Epidermal melanocyte (primary cell): ENCODE results near the gene EDEM1.

Experiments
- DNase-seq: peaks from one replicate; pipeline ENCODE4 v3.0.0; 2011; ENCODE audit warnings: low spot score; ENCODE audit not compliant: insufficient read length

Gene EDEM1

GRCh38 chr3:5198313-5198677, 10.8 kb downstream of the EDEM1 start:
- no peak for DNase-seq

DNA sequence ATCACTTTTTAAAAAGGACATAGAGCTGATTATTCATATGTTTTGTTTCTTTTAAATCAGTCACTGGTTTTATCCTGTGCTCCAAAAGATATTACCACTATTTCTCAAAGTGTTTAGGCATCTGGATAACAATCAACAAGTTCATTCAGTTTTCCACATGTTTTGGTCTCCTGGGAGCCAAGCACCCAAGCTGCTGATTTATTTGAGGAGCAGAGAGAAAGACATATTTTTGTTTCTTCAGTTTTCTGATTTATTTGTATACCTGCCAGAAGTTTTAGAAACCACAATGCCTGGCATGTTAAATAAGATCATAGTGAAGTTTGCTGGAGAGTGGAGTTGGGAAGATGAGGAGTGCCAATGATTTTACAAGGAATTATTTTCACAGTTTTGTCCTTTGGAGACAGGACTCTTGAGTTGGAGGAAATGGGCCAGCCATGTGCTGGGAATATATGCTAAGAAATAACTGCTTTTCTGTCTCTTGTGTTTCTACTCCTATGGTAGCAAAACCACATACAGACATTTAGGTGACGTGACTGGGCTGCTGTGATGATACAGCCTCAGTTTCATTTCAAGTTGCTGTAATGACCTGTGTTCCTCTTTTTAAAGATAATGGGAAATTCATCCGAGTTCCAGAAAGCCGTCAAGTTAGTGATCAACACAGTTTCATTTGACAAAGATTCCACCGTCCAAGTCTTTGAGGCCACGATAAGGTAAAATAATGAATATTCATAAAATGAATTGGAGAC, 11.7 kb downstream of the EDEM1 start:
- no peak for DNase-seq

DNA sequence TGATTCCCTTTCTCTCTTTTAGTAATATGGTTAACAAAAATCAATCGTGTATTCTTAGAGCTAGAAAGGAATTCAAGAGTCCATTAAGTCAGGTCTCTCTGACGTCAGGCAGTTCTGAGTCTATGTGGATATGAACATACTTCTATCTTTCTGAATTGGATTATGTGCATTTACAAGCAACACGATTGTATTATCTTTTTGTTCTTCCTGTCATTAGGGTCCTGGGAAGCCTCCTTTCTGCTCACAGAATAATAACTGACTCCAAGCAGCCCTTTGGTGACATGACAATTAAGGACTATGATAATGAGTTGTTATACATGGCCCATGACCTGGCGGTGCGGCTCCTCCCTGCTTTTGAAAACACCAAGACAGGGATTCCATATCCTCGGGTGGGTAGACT, 14.0 kb downstream of the EDEM1 start:
- no peak for DNase-seq

DNA sequence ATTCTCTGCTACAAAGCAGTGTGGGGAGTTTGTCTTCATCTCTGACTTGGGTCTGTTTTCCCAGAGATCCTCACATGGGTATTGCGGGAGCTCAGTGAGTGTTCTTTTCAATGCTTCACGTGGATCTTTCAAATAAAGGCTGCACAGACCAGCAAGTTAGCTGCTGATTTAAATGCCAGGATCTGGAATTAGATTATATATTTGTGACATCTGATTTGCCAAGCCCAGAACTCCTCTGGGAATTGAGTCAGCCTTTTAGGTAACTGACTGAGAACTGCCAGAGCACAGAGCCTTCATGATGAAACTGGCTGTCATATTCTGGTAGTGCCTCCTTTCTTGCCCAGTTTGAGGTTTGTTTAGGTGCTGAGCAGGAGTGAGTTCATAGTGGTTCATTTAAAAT, 14.7 kb downstream of the EDEM1 start:
- no peak for DNase-seq

- no peak for DNase-seq
These were observed 17.8 kb downstream of the EDEM1 start for GRCh38 chr3:5205165-5205941.

DNA sequence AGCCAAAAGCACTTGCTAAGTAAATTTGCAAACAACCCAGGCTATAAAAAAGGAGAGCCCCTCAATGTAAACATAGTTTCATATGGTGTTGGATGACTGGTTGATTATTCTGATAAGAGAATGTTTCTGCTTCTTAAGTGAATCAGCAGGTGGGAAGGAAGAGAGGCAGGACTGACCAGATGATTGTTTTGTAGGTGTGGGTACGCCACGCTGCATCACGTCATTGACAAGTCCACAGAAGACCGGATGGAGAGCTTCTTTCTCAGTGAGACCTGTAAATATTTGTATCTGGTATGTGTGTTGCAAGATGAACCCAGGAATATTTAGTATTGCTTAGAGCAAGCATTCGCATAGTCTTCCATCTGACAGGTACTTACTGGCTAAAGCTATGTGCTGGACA, 23.4 kb downstream of the EDEM1 start:
- no peak for DNase-seq

DNA sequence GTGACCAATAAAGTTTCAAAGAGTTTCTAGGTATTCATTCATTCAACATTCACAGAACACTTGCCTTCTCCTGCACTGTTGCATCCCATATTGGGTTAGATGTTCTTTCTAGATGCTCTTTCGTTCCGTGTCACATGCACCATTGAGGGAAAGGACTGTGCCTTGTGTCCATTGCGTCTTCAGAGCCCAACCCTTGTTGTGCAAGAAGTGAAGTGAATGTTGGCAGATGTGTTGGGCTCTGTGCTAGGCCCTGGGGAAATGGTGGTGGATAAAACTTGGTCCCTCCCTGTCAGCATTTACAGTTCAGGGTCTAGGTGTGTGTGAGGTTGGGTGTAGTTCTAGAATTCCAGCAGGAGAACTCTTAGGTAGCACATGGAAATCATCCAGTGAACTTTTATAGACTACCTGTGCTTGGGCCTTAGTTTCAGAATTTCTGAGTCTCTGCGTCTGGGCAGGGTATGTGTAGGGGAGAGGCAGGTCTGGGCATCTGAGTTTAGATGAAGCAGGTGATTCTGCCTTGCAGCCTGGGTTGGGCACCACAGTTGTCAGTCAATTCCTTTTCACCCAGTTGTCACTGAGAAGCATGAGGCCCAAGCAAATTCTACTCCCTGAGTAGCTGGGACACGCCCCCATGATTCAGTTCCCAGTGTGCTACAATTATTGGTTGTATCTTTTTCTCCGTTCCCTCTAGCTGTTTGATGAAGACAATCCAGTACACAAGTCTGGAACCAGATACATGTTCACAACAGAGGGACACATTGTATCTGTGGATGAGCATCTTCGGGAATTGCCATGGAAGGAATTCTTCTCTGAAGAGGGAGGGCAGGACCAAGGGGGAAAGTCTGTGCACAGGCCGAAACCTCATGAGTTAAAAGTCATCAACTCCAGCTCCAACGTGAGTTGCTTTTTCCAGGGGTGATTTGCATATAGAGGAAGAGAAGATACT, 25.4 kb downstream of the EDEM1 start:
- peak; percentile 30 for DNase-seq

GRCh38 chr3:5213574-5213966, 26.1 kb downstream of the EDEM1 start:
- DNase-seq, result no peak

- no peak for DNase-seq
These were observed 26.8 kb downstream of the EDEM1 start for GRCh38 chr3:5214352-5214751.

- peak; percentile 55 for DNase-seq
These were observed 30.5 kb downstream of the EDEM1 start for GRCh38 chr3:5217824-5218595.

DNA sequence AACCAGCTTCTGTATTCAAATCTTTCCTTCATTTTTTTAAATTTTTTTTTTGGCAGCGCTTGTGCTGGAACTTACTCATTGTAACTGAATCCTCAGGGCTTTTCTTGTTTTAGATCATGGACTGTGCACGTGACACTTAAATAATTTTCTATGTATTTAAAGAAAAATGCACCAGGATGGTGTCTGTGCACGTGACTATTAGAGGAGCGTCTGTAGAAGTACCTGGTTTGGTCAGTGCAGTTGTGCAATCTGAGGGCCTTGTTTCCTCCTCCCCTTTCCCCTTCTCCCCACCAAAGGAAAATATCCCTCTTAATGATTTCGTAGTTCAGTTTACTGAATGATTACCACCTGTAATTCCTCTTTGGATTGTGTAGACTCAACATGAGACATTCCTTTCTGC, 31.3 kb downstream of the EDEM1 start:
- no peak for DNase-seq

- DNase-seq, result no peak
These were observed 31.7 kb downstream of the EDEM1 start for GRCh38 chr3:5219216-5219615.

DNA sequence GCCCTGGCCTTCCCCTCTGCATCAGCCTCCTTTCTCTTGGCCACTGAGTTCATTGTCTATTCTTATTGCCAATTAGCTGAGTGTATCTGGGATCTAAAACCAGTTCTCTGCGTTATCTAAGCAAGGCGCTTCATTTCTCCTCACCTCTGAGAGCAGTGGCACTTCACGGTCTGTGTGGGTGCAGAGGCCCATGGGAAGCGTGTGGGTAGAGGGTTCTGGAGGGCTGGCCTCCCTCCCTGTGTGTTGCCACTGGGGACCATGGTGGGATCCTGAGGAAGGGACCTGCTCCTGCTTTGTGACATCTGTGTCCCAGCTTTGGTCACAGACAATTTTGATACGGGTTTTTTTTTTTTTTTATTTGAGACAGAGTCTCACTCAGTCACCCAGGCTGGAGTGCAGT, 32.7 kb downstream of the EDEM1 start:
- no peak for DNase-seq

- no peak for DNase-seq
These were observed 33.3 kb downstream of the EDEM1 start for GRCh38 chr3:5220667-5221431.

- no peak for DNase-seq
These were observed 34.2 kb downstream of the EDEM1 start for GRCh38 chr3:5221701-5222100.

DNA sequence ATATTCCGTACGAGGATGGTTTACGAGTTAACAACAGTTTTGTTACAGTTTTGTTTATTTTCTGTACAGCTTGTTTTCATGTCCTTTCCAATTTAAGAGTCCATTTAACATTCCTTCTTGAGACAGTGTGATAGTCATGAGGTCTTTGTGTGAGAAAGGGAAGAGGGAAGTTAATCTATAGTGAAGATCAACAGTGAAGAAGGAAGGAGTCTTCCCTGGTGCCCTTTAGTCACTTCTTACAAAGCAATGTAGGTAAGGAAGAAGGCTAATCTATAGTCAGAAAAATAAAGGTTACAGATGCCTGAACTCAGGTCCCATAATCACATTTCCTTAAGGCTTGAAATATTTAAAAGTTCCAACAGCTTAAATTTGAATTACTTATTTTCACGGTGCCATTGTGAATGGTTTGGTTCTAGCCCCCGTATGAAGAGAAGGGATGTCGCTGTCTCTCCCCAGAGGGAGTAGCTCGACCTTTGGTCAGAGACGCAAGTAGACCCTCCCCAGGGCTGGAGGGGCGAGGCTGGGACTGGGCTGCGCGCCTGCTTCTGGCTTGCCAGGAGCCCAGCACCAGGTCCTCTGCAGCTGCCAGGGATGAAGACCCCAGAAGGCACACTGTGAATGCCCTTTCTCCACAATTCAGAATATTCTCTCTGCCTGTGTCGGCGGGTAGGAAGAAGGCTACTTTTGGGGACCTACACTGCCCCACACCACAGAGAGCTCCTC, 34.9 kb downstream of the EDEM1 start:
- DNase-seq, result no peak

GRCh38 chr3:5226783-5227182, 39.3 kb downstream of the EDEM1 start:
- no peak for DNase-seq

- no peak for DNase-seq
These were observed 40.3 kb downstream of the EDEM1 start for GRCh38 chr3:5227812-5228211.

DNA sequence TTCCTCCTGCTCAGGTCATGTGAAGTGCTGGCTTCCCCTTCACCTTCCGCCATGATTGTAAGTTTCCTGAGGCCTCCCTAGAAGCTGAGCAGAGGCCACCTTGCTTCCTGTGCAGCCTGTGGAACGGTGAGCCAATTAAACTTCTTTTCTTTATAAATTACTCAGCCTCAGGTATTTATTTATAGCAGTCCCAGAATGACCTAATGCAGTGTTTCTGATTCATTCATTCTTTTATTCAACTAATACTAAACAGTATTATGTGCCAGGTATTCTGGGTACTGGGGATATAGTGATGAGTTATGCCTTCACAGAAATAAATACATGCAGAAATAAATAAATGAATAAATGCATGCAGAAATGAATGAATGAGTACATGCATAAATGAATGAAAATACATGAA, 41.9 kb downstream of the EDEM1 start:
- no peak for DNase-seq

DNA sequence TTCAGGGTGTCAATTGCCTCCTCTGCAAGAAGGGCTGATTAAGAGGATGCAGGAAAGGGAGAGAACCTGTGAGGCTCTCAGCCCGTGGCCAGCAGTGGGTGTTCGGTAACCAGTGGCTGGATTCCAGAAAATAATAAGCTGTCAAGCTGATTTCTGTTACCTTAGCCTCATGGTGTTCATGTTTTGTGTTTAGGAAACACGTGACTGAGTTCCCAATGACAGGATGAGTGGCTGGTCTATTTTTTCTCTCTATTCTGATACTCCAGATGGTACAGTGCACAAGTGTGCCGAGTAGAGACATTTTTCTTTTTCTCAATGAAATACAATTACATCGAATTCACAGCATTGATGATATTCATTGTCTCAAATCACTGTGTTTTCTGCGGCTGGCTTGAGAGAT, 43.6 kb downstream of the EDEM1 start:
- no peak for DNase-seq
